Measurements from ENCODE around the gene FLNB.

Gene FLNB, protein sequence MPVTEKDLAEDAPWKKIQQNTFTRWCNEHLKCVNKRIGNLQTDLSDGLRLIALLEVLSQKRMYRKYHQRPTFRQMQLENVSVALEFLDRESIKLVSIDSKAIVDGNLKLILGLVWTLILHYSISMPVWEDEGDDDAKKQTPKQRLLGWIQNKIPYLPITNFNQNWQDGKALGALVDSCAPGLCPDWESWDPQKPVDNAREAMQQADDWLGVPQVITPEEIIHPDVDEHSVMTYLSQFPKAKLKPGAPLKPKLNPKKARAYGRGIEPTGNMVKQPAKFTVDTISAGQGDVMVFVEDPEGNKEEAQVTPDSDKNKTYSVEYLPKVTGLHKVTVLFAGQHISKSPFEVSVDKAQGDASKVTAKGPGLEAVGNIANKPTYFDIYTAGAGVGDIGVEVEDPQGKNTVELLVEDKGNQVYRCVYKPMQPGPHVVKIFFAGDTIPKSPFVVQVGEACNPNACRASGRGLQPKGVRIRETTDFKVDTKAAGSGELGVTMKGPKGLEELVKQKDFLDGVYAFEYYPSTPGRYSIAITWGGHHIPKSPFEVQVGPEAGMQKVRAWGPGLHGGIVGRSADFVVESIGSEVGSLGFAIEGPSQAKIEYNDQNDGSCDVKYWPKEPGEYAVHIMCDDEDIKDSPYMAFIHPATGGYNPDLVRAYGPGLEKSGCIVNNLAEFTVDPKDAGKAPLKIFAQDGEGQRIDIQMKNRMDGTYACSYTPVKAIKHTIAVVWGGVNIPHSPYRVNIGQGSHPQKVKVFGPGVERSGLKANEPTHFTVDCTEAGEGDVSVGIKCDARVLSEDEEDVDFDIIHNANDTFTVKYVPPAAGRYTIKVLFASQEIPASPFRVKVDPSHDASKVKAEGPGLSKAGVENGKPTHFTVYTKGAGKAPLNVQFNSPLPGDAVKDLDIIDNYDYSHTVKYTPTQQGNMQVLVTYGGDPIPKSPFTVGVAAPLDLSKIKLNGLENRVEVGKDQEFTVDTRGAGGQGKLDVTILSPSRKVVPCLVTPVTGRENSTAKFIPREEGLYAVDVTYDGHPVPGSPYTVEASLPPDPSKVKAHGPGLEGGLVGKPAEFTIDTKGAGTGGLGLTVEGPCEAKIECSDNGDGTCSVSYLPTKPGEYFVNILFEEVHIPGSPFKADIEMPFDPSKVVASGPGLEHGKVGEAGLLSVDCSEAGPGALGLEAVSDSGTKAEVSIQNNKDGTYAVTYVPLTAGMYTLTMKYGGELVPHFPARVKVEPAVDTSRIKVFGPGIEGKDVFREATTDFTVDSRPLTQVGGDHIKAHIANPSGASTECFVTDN (N-terminal part only)

DNA sequence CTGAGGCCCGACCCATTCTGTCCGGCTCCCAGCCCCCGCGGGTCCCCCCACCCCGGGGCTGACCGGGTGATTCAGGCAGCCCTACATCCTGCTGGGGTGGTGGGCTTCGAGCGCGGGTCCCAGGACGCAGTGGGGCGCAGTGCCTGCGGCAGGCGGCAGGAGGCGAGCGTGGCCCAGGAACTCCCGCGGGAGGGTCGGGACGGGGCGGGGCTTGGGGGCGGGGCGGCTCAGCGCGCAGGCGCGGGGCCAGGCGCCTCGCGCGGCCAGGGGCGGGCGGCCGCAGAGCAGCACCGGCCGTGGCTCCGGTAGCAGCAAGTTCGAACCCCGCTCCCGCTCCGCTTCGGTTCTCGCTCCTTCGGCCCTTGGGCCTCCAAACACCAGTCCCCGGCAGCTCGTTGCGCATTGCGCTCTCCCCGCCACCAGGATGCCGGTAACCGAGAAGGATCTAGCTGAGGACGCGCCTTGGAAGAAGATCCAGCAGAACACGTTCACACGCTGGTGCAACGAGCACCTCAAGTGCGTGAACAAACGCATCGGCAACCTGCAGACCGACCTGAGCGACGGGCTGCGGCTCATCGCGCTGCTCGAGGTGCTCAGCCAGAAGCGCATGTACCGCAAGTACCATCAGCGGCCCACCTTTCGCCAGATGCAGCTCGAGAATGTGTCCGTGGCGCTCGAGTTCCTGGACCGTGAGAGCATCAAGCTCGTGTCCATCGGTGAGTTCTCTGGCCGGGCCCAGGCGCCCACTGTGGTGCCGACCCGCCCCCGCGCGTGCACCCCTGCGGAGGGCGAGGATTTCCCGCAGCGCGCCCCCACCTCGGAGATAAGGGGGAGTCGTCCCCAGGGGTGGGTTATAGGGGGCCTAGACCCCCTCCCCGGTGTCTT is at the start of gene FLNB:
TSS of gene FLNB (plus strand) at position 282 of the 885 bp plus-strand sequence. CDS start at position 425, 143 bp downstream.
- DNase-seq: peak; percentile 65

DNA sequence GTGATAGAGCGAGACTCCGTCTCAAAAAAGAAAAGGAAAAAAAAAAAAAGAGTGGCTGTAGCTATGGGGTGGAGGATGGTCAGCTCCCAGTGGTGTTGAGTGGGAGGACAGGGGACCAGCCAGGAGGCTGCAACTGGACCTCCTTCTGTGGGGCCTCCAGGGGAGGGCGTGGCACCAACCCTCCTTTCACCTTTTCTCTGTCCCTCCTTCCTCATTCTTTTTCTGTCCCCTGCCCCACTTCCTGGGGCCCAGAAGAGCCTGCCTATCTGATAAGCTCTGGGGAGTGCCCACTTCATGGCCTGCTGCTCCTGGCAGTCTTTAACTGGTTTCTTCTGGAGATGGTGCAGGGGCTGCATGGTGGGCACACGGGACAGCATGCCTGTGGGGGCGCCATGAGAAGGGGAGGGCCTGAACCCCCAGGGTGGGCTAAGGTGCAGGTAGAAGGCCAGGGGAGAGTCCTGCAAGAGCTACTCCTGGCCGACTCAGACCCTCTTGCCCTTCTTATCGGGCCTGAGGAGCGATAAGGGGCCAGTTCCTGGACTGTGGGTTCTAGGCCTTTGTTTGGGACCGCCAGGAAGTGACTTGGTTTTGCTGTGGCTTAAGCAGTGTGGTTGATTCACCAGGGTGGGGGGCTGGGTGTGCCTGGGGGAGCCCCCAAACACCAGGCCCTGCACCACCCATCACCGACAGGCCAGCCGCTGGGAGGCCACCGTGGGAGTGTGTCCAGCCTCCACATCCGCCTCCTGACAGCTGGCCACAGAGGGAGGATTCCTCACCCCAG is 49.4 kb upstream of the FLNB start:
- no peak for DNase-seq

DNA sequence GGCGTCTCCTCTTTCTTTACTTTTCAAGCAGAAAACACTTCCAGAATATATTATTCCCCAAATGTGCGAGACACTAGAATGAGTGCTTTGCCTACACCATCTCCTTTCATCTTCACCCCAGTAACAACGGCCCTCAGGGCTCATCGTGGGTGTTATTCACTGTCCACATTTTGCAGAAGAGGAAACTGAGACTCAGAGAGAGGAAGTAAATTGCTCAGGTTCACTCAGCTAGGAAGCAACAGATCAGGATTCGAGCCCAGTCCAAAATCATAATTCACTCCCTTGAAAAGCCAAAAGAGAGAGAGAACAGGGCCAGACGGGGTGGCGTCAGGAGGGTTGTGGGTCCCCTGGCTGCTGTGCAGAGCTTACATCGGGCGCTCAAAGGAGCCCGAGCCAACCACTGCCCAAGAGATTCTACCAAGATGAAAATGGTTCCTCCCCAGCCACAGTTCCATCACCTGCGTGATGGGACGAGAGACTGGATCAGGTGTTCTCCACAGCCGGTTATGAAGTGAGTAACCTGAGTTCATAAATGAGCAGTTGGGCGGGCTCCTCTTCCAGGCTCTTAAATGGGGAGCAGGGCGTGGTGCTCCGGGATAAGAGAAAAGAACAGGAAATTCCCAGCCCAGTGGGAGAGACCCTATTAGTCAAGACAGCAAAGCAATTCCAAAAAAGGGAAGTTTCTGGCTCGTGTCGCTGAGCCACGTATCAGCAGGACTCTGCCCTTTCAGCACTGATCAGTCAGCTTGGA is 48.6 kb upstream of the FLNB start:
- DNase-seq: no peak

DNA sequence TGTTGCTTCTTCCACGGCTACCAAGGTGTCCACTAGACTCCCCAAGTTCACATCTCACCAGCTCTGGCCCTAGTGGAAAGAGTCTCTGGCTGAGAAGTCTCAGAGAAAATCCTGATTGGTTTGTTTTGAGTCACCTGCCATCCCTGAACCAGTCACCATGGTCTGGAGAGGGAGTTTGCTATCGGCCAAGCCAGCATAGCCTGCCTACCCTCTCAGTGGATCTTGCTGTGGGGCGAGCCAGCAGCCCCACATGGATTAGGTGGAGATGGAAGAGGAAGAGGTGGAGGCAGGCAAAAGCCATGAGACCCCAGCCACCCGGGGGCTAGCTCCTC is 48.1 kb upstream of the FLNB start:
- no peak for DNase-seq

DNA sequence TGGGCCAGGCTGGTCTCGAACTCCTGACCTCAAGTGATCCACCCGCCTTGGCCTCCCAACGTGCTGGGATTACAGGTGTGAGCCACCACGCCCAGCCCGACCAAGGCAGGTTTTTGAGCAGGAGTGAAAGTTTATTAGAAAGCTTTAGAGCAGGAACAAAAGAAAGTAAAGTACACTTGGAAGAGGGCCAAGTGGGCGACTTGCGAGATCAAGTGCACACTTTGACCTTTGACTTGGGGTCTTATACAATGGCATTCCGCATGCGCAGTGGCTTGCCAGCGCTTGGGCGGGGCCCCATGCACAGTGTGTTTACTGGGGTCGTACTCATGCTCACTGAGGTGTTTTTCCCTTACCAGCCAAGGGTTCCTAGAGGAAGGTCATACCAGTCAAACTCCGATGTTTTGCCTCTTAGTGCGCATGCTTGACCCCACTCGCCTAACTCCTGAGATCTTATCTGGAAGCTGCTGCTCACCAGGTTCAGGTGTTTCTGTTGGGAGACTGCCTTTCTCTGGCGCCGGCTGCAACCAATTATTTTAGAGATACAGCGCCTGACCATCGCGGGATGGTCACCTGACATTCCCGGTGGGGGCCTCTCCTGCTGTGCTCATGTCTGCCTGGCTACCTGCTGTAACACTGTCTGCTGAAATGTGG is 46.9 kb upstream of the FLNB start:
- DNase-seq: no peak

DNA sequence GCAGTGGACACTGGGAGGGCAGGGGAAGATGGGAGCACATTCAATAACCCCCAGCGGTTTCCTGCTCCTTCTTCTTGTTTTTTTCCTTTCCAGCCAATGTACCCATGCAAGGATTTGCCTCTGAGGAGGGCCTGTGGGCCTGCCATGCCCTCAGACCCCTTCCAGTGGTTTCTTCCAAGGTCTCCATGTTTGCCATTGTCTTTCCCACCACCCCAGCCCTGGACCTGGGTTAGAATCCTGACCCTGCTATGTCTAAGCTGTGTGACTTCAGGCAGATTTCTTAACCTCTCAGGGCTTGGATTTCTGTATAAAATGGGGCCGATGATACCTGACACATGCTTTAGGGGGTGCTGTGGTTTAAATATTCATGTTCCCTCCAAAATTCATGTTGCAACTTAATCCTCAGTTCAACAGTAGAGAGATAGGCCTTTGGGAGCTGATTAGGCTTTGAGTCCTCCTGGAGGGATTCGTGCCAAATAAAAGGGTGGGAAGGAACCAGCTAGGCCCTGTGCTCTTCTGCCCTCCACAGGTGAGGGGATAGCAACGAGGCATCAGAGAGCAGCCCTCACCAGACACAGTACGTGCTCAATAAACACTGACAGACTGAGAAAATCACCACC is 46.3 kb upstream of the FLNB start:
- no peak for DNase-seq

DNA sequence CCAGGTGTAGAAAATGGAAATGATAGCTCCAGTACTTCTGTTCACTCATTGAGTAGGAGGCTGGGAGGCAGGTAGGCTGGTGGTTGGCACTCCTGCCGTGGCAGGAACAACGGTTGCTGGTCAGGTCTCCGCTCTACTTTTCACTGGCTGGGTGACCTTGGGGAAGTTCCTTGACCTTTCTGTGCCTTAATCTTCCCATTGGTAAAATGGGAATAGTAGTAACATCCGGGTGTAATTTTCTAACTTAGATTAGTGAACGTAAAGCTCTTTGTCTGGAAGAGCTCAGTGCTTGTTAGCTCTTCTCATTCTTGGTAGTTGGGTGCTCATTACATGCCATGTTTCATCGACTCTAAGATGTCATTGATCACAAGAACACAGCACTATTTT is 45.8 kb upstream of the FLNB start:
- DNase-seq: no peak

DNA sequence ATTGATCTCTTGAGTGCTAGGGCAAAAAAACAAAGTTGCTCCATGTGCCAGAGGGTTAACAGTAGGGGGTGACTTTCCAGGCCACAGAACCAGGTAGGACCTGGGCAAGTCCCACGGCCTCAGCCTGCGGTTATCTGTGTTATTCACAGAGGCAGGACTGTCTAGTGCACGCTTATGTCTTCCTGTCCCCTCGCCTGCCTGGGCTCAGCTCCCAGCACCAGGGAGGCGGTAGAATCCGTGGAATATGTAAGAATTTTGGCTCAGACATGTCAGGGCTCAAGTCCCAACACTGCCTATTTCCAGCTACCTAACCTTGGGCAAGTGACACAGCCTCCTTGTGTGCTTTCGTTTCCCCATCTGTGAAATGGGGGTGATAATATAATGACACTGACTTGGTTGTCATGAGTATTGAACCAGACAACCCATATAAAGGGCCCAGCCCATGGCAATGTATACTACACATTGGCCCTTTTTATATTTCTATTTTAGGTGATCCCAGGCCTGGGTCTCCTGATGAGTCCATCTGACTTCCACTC is 44.3 kb upstream of the FLNB start:
- DNase-seq: no peak

DNA sequence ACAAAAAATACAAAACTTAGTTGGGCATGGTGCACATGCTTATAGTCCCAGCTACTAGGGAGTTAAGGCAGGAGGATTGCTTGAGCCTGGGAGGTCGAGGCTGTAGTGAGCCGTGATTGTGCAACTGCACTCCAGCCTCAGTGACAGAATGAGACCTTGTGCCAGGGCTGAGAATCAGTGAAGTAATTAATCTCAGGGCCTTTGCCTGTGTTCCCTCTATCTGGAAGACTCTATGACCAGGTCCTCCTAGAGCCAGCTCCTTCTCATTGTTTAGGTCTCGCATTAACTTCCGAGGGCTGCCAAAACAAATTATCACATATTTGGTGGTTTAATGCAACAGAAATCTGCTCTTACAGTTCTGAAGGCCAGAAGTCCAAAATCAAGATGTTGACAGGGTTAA is 41.4 kb upstream of the FLNB start:
- no peak for DNase-seq

DNA sequence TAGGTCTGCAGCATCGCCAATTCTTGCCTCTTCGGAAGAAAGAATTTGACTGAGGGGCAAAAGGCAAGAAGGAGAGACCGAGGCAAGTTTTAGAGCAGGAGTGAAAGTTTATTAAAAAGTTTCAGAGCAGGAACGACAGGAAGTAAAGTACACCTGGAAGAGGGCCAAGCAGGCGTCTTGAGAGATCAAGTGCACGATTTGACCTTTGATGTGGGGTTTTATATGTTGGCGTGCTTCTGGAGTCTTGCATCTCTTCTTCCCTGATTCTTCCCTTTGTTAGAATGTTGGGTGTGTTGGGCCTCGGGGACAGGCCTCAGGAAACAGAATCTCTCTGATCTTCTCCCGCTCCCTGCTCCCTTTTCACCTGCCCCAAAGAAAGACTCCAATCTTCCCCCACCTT is 40.6 kb upstream of the FLNB start:
- DNase-seq: no peak

DNA sequence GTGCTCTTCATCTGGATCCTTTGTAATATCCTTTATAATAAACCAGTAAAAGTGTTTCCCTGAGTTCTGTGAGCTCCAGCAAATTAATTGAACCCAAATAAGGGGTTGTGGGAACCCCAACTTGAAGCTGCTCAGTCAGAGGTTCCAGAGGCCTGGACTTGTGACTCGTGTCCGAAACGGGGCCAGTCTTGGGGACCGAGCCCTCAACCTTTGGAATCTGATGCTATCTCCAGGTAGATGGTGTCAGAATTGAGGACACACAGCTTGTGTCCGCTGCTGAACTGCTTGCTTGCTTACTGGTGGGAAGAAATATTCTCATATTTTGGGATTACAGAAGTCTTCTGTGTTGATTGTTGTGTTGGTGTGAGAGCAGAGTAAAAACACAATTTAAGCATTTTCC is 39.7 kb upstream of the FLNB start:
- DNase-seq: no peak

DNA sequence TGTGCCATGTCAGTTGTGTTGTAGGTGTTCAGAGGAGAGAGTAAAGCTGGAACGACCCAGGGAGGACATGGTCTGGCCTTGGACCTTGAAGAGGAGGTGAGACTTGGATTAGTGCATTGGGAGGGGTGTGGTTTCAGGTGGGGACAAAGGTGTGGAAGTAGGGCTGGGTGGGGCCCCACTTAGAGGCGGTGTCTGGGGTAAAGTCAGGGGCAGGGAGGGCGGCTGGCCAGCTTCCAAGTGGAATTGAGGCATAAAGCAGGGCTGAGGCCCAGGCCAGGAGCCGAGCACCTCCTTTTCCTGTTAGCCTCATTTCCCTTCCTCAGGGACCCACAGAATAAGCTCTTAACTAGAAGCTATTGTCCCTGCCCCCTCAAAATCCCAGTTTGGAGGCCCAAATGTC is 36.2 kb upstream of the FLNB start:
- no peak for DNase-seq

DNA sequence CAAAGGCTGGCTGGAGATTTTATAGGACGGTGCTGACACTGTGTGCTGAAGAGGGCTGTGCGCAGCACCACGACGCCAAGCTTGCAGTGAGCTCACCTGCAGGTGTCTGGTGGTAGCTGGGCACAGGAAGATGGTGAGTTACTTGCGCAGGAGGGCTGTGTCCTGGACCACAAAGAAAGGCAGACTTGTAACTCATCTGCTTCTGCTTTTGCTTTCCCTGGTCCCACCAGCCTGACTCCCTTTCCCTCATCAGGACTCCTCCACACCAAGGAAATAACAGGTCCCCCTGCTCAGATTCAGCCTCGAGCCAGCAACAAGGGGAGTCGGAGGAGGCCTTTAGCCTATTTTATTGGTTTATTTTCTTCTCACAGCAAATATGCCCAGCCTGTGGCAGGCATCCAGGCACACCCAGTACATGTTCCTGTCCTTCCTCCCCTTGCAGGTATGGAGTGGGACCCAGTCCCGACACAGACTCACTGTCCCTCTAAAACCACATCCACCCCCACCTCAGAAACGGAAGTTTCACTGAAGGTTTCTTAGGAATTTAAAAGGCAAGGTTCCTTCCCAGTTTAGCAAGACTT is 35.6 kb upstream of the FLNB start:
- DNase-seq: no peak

DNA sequence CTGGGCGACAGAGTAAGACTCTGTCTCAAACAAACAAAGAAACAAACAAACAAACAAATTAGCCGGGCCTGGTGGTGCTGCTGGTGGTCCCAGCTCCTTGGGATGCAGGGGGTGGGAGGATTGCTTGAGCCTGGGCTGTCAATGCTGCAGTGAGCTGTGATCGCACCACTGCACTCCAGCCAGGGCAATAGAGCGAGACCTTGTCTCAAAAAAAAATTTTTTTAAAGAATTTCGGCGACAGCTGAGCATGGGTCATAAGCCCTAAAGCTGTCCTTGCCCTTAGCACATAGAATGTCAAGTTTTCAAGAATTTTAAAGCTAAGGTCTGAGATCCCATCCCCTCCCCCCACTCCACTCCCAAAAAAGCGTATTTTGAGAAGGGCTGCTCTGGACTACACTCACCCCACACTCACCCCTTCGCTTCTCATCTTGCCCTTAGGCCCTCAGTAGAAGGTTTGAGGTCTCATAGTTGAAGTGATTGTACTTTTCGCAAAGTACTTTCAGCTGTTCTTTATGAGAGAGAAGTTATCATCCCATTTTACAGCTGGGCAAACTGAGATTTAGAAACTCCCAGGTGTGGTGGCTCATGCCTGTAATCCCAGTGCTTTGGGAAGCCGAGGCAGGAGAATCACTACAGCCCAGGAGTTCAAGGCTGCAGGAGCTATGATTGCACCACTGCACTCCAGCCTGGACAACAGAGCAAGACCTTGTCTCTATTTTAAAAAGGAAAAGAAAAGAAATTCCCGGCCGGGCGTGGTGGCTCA is 34.3 kb upstream of the FLNB start:
- no peak for DNase-seq

DNA sequence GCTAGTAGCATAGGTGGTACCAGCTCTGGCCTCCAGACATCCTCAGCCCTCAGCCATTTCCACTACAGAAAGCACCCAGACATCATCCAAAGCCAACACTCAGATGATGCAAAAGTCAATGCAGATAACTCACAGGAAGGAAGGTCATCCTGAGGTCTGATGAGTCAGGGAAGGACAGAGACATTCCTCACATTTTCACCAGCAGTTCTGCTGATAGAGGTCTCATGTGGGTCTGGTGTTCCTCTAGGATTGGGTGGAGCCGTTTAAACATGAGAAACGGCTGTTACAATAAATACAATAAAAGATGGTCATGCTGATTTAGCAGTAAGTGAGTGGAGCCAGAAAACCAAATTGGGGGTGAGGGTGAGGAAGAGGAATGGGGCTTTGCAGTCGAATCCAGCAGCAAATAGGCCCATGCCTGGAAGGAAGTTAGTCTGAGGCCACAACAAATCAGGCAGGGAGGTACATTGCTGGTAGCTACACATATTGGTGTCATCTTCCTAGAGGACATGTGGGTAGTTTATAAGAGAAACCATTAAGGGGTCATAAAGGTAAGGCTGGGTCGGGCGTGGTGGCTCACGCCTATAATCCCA is 33.3 kb upstream of the FLNB start:
- peak; percentile 15 for DNase-seq

DNA sequence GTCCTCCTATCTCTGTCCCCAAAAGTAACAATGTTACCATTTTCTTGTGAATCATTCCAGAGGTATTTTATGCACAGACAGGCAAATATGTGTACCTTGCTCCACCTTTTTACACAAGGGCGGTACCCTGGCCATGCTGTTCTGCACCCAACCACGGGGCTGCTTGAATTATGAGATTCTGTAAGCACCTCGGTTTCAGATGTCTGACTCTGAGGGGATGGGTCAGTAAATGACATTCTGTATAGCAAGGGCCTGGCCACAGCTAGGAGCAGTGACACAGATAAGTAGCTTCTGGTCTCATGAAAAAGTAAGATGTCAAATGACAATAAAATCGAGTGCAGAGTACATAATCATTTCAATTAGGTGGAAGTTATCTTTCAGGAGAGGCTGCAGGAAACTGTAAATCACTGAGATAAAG is 30.4 kb upstream of the FLNB start:
- DNase-seq: no peak

DNA sequence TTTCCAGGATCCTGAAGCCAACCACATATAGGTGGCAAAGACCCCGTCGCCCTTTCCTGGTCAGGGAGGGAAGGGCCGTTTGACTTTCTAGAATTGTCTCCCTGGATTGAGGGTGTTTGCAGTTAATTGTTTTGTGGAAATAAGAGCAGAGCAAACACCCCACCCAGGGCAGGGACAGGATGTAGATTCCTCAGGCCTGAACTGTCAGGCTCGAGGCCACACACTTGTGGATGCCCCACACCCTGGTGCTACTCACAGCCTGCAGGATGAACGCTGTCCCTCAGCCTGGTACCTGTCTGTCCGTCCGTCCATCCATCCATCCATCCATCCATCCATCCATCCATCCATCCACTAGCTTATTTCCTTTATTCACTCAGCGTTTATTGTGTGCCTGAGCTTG is 29.9 kb upstream of the FLNB start:
- no peak for DNase-seq

DNA sequence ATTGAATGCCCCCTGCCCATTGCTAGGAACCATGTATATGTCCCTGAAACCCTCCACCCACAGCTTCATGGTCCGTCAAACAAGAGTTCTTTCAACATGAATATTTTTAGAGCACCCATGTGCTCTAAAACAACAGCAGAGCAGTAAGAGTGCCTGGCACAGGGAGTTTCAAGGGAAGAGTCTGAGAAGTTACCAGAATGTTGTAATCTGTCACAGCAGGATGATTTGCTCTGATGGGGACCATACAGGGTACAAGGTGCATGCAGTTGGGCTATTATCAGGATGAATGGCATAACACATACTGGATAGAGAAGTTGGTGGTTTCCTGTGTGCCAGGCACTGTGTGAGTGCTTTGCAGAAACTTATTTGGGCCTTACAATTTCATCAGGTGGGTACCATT is 27.8 kb upstream of the FLNB start:
- DNase-seq: no peak
